HCT116 (cell line): ENCODE data around the gene DNASE1L1. TPM values are rescaled to one million over a fixed set of nuclear protein-coding genes. Genes with fewer than 3 reads are reported as not detected.

Source experiments
- ATAC-seq: fragments of 200-7000 bp; cut with Tn5 transposase; 2 replicates; pipeline ENCODE4 v1.9.1; 2020; ENCODE audit warnings: mild to moderate bottlenecking, moderate library complexity
- Bru-seq: library from RNA; stranded (reverse); fragments of 400-500 nt; gene quantifications from one replicate; lab custom pipeline; 2021; lab: Mats Ljungman, UMichigan
- BruChase-seq, 2 experiments: library from RNA; stranded (reverse); fragments of 400-500 nt; gene quantifications; one replicate each; lab custom pipeline; 2021; lab: Mats Ljungman, UMichigan
- BruUV-seq: library from RNA; stranded (reverse); fragments of 400-500 nt; replicated peaks from 2 replicates; lab custom pipeline; 2021; lab: Mats Ljungman, UMichigan
- CTCF ChIA-PET: fragments of 300-600 bp; sonication (Branson Sonifier 250); formaldehyde crosslinking; loops from one replicate; lab custom pipeline; 2021; ENCODE audit warnings: antibody characterized with exemption; lab: Charles Lee
- POLR2A ChIA-PET: fragments of 300-600, 350-600 bp; sonication (Branson Sonifier 250); formaldehyde crosslinking; loops from one replicate; lab custom pipeline; 2021; ENCODE audit warnings: antibody characterized with exemption; lab: Charles Lee
- RAD21 ChIA-PET, 2 experiments: fragments of 300-600 bp; sonication (Branson Sonifier 250); formaldehyde crosslinking; loops; one replicate each; lab custom pipeline; 2023; ENCODE audit warnings: low total read pairs in 2 of 2; ENCODE audit not compliant: uncharacterized antibody in 2 of 2, unreplicated experiment in 2 of 2, low non-redundant PET in 1 of 2; lab: Charles Lee
- DNase-seq: peaks from one replicate; pipeline ENCODE4 v3.0.0-alpha.2; 2010; ENCODE audit warnings: low read depth, low spot score
- H2AFZ ChIP-seq: fragments of 200-600 bp; shearing (Covaris generic), sonication (generic); 2 replicates; pipeline ENCODE4 v1.6.1; 2017; ENCODE audit warnings: low read depth, mixed run types, mixed read lengths, antibody characterized with exemption, low read length; ENCODE audit not compliant: poor library complexity, severe bottlenecking
- H3K27ac ChIP-seq: 2 replicates; pipeline ENCODE4 v1.5.1; 2012; ENCODE audit warnings: low read depth, low read length
- H3K27me3 ChIP-seq: fragments of 200-600 bp; sonication (generic); 2 replicates; pipeline ENCODE4 v1.6.1; 2016; ENCODE audit warnings: mixed run types, low read length, mixed read lengths; ENCODE audit not compliant: insufficient read depth
- H3K36me3 ChIP-seq, 2 experiments: fragments of 200-500 bp in 1 of 2; fragments of 200-600 bp in 1 of 2; sonication (Bioruptor generic) in 1 of 2; sonication (generic) in 1 of 2; 2 replicates each; pipeline versions ENCODE4 v1.5.1 to v1.6.1; 2014 to 2016; ENCODE audit warnings: low read length in 2 of 2, inconsistent platforms in 1 of 2, mixed read lengths in 1 of 2, mixed run types in 1 of 2; ENCODE audit not compliant: insufficient read depth in 2 of 2, control insufficient read depth in 1 of 2
- H3K4me1 ChIP-seq, 2 experiments: fragments of 200-600 bp in 1 of 2; sonication (generic) in 1 of 2; 2 replicates each; pipeline versions ENCODE4 v1.5.1 to v1.6.1; 2012 to 2017; ENCODE audit warnings: low read length in 2 of 2, inconsistent platforms in 1 of 2, mild to moderate bottlenecking in 1 of 2, mixed read lengths in 1 of 2, mixed run types in 1 of 2, moderate library complexity in 1 of 2; ENCODE audit not compliant: insufficient read depth in 2 of 2, control insufficient read depth in 1 of 2
- H3K4me2 ChIP-seq: fragments of 200-600 bp; sonication (generic); 2 replicates; pipeline ENCODE4 v1.6.1; 2017; ENCODE audit warnings: mixed run types, low read length, mixed read lengths
- H3K4me3 ChIP-seq, 2 experiments: fragments of 200-600 bp in 1 of 2; sonication (generic) in 1 of 2; replicated peaks in 1 of 2; 2 replicates each; pipeline ENCODE4 v1.5.1; 2011 to 2016; ENCODE audit warnings: low read length in 2 of 2, control low read depth in 1 of 2, low read depth in 1 of 2, mild to moderate bottlenecking in 1 of 2, mixed read lengths in 1 of 2, mixed run types in 1 of 2
- H3K79me2 ChIP-seq: fragments of 200-600 bp; sonication (generic); 2 replicates; pipeline ENCODE4 v1.6.1; 2017; ENCODE audit warnings: mild to moderate bottlenecking, mixed run types, low read length, moderate library complexity, mixed read lengths; ENCODE audit not compliant: insufficient read depth
- H3K9ac ChIP-seq: fragments of 200-600 bp; sonication (generic); 2 replicates; pipeline ENCODE4 v1.6.1; 2016; ENCODE audit warnings: low read length, mixed read lengths
- H3K9me2 ChIP-seq: fragments of 200-600 bp; sonication (generic), shearing (Covaris generic); 2 replicates; pipeline ENCODE4 v1.6.1; 2017; ENCODE audit warnings: mixed run types, mild to moderate bottlenecking, moderate library complexity; ENCODE audit not compliant: insufficient read depth
- H3K9me3 ChIP-seq, 2 experiments: fragments of 200-500 bp in 1 of 2; fragments of 200-600 bp in 1 of 2; sonication (Bioruptor generic) in 1 of 2; sonication (generic) in 1 of 2; 2 replicates each; pipeline ENCODE4 v1.6.1; 2014 to 2017; ENCODE audit warnings: low read length in 2 of 2, mixed read lengths in 2 of 2, inconsistent platforms in 1 of 2, low read depth in 1 of 2, mild to moderate bottlenecking in 1 of 2, mixed run types in 1 of 2, moderate library complexity in 1 of 2; ENCODE audit not compliant: control insufficient read depth in 1 of 2, insufficient read depth in 1 of 2
- H4K20me1 ChIP-seq: fragments of 200-600 bp; sonication (generic), shearing (Covaris generic); 2 replicates; pipeline ENCODE4 v1.6.1; 2017; ENCODE audit warnings: mixed run types, mild to moderate bottlenecking, moderate library complexity; ENCODE audit not compliant: insufficient read depth
- POLR2AphosphoS5 ChIP-seq: IDR thresholded peaks from 2 replicates; pipeline ENCODE4 v1.6.1; 2011; ENCODE audit warnings: mild to moderate bottlenecking, low read depth, low read length, moderate library complexity
- SIN3A ChIP-seq: IDR thresholded peaks from 2 replicates; pipeline ENCODE4 v1.6.1; 2012; ENCODE audit warnings: low read depth
- intact Hi-C: fragments of 100-400 bp; cut with micrococcal nuclease; formaldehyde crosslinking; loops from 2 replicates; pipeline ENCODE4 v1.10.0; 2022
- long read RNA-seq: library from polyadenylated mRNA; unstranded; transcript quantifications from one replicate; pipeline ENCODE4 v2.0.0, GENCODE V29; 2021; ENCODE audit not compliant: unreplicated experiment
- polyA plus RNA-seq: library from polyadenylated mRNA; unstranded; fragments of >200 nt; gene quantifications from 2 replicates; pipeline ENCODE4 v1.2.1, GENCODE V29; 2012; ENCODE audit warnings: missing spikeins
- total RNA-seq: library from RNA; stranded (reverse); gene quantifications from one replicate; pipeline ENCODE4 v1.2.1, GENCODE V29; 2021; ENCODE audit not compliant: unreplicated experiment

DNASE1L1 gene, protein sequence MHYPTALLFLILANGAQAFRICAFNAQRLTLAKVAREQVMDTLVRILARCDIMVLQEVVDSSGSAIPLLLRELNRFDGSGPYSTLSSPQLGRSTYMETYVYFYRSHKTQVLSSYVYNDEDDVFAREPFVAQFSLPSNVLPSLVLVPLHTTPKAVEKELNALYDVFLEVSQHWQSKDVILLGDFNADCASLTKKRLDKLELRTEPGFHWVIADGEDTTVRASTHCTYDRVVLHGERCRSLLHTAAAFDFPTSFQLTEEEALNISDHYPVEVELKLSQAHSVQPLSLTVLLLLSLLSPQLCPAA
- total RNA-seq (16.5 TPM), Bru-seq, nascent RNA (percentile 52 among the genes with signal in this experiment), BruChase-seq, experiment 1, labeled RNA remaining after a 6-hour chase (percentile 57 among the genes with signal in this experiment), BruChase-seq, experiment 2, labeled RNA remaining after a 2-hour chase (percentile 49 among the genes with signal in this experiment)
- 21.9 and 23.2 TPM in 2 replicates for polyA plus RNA-seq
- long read RNA-seq, transcript DNASE1L1-203 (8 exons, 2,110 nt): major isoform, 7 of 19 reads
- long read RNA-seq, partial matches to known transcripts: 5 of 19 reads
- long read RNA-seq, other reads (novel, unspliced or antisense): 4 of 19 reads

- Histone ChIP-seq H3K4me3 (peak within 1 kb of the TSS; percentile 54 to 64), H3K36me3 (no peaks in the 10 kb centered on the region), H3K79me2 (no peaks in the 10 kb centered on the region), H3K9ac (peak within 1 kb of the TSS; percentile 73), H4K20me1 (no peaks in the 10 kb centered on the region), H3K4me1 (peaks cover 15 to 35% of the 10 kb centered on the region in 2 experiments), H3K9me3 (no peaks in the 10 kb centered on the region), H3K9me2 (no peaks in the 10 kb centered on the region), H3K27me3 (no peaks in the 10 kb centered on the region), H3K27ac (peak within 1 kb of the TSS; percentile 91), H2AFZ (no peak within 1 kb of the TSS), H3K4me2 (peak within 1 kb of the TSS; percentile 87)
- DNase-seq (no peak), ATAC-seq (peak; percentile 81)
- BruUV-seq: no TSS peak
- ChIA-PET POLR2A (interaction anchor here (1.7 to 1.9 kb wide), 2 partner anchors 9 to 11 kb away, joined by 10 to 12 read pairs; partner anchors contain the start of gene RPL10), CTCF (interaction anchor here (0.9 kb wide), 1 partner anchor 36 kb away, joined by 3 read pairs; no protein-coding TSS in a partner anchor), RAD21 (interaction anchor here in 1 of 2 experiments (0.6 to 1.6 kb wide), 2 partner anchors 20 to 36 kb away, joined by 3 to 5 read pairs; partner anchors contain the start of gene ATP6AP1)
- no peak for TF ChIP-seq SIN3A
- peak; percentile 53 for TF ChIP-seq POLR2AphosphoS5
- intact Hi-C loops: loop anchor here (5.0 kb wide), 1 partner anchor 68 kb away; the partner anchor contains the start of gene LAGE3
Observed at GRCh38 chrX:154409222-154409871, at the start of gene DNASE1L1. DNASE1L1 (minus strand) TSS chrX:154409254; CDS start chrX:154405568, 3,686 bp downstream.
